Activated CD8-positive, alpha-beta T cell treated with anti-CD3 and anti-CD28 coated beads for 36 hours (primary cell): Measurements from ENCODE around the gene HNRNPM. TPM values are rescaled to one million over a fixed set of nuclear protein-coding genes. Genes with fewer than 3 reads are reported as not detected.
A peak's percentile ranks its signal among the peaks of the same experiment; 100 is the strongest.

ENCODE experiments used
- ATAC-seq: fragments of 200-7000 bp; cut with Tn5 transposase; one replicate; pipeline ENCODE4 v1.10.0; 2021; ENCODE audit warnings: mild to moderate bottlenecking, moderate library complexity
- CTCF ChIA-PET: fragments of 350-600 bp; sonication (Branson Sonifier 250); formaldehyde crosslinking; loops from one replicate; lab custom pipeline; 2021; ENCODE audit warnings: antibody characterized with exemption; lab: Charles Lee
- POLR2A ChIA-PET: fragments of 350-600 bp; sonication (Branson Sonifier 250); formaldehyde crosslinking; loops from one replicate; lab custom pipeline; 2021; ENCODE audit warnings: antibody characterized with exemption; lab: Charles Lee
- DNase-seq: peaks from one replicate; pipeline ENCODE4 v3.0.0-alpha.2; 2020
- H3K27ac Mint-ChIP-seq: one replicate; pipeline ENCODE4 v1.8.0; 2021; ENCODE audit warnings: mild to moderate bottlenecking, mixed read lengths
- H3K27me3 Mint-ChIP-seq: one replicate; pipeline ENCODE4 v1.8.0; 2021; ENCODE audit warnings: mixed read lengths
- H3K36me3 Mint-ChIP-seq: one replicate; pipeline ENCODE4 v1.8.0; 2021; ENCODE audit warnings: low read depth, mixed read lengths
- H3K4me1 Mint-ChIP-seq: one replicate; pipeline ENCODE4 v1.8.0; 2021; ENCODE audit warnings: low read depth, mixed read lengths
- H3K4me3 Mint-ChIP-seq: one replicate; pipeline ENCODE4 v1.8.0; 2021; ENCODE audit warnings: mild to moderate bottlenecking, moderate library complexity, mixed read lengths
- H3K9me3 Mint-ChIP-seq: one replicate; pipeline ENCODE4 v1.8.0; 2021; ENCODE audit warnings: mixed read lengths
- intact Hi-C: fragments of 100-400 bp; cut with micrococcal nuclease; formaldehyde crosslinking; loops from one replicate; pipeline ENCODE4 v1.10.0; 2022
- total RNA-seq, 2 experiments: library from RNA; stranded (reverse); gene quantifications; one replicate each; pipeline ENCODE4 v1.2.3, GENCODE V29; 2021
- TF ChIP-seq, protein P1 (sequence below): fragments of 200-600 bp; IDR thresholded peaks from one replicate; pipeline ENCODE4 v1.8.0; 2022; ENCODE audit warnings: antibody characterized with exemption, mild to moderate bottlenecking

The HNRNPM gene
- total RNA-seq, 2 experiments from 2014 or later, result 242 to 254 TPM

DNA sequence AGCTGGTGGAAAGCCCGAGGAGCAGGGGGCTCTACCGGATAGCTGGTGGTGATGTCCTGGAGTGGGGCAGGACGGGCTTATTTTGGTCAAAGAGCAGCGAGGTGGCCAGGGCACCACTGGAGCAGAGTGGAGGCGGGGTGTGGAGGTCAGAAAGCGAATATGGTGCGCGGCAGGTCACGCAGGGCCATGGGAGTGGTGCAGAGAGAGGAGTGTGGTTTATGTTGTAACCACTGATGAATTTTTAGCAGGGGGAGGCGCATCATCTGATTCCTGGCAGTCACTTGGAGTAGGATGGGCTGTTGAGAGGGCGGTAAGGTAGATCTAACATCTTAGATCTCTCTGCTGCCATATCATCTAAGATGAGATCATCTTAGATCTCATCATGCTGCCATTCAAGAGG, 70.5 kb downstream of the HNRNPM start:
- peaks cover 5% of the 10 kb centered on the region for H3K36me3 Mint-ChIP-seq
- POLR2A ChIA-PET, result interaction anchor here (0.8 to 3.0 kb wide), 7 partner anchors 9 to 192 kb away, joined by 3 to 24 read pairs (median 3); partner anchors contain the start of genes HNRNPM and MYO1F
- H3K27ac Mint-ChIP-seq, result peak overlapping the region; percentile 99
- no peaks in the 10 kb centered on the region for H3K9me3 Mint-ChIP-seq
- TF ChIP-seq, protein P1, sequence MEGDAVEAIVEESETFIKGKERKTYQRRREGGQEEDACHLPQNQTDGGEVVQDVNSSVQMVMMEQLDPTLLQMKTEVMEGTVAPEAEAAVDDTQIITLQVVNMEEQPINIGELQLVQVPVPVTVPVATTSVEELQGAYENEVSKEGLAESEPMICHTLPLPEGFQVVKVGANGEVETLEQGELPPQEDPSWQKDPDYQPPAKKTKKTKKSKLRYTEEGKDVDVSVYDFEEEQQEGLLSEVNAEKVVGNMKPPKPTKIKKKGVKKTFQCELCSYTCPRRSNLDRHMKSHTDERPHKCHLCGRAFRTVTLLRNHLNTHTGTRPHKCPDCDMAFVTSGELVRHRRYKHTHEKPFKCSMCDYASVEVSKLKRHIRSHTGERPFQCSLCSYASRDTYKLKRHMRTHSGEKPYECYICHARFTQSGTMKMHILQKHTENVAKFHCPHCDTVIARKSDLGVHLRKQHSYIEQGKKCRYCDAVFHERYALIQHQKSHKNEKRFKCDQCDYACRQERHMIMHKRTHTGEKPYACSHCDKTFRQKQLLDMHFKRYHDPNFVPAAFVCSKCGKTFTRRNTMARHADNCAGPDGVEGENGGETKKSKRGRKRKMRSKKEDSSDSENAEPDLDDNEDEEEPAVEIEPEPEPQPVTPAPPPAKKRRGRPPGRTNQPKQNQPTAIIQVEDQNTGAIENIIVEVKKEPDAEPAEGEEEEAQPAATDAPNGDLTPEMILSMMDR, result no peak
- ATAC-seq (peak; percentile 32), DNase-seq (peak; percentile 78)
- peaks cover 41% of the 10 kb centered on the region for H3K4me1 Mint-ChIP-seq
- CTCF ChIA-PET, result interaction anchor here (1.1 to 10.2 kb wide), 4 partner anchors 10 to 64 kb away, joined by 3 to 117 read pairs (median 4); partner anchors contain the start of gene MYO1F
- H3K27me3 Mint-ChIP-seq, result no peaks in the 10 kb centered on the region
- H3K4me3 Mint-ChIP-seq, result peak overlapping the region; percentile 88
- intact Hi-C loops, result no loop called here

DNA sequence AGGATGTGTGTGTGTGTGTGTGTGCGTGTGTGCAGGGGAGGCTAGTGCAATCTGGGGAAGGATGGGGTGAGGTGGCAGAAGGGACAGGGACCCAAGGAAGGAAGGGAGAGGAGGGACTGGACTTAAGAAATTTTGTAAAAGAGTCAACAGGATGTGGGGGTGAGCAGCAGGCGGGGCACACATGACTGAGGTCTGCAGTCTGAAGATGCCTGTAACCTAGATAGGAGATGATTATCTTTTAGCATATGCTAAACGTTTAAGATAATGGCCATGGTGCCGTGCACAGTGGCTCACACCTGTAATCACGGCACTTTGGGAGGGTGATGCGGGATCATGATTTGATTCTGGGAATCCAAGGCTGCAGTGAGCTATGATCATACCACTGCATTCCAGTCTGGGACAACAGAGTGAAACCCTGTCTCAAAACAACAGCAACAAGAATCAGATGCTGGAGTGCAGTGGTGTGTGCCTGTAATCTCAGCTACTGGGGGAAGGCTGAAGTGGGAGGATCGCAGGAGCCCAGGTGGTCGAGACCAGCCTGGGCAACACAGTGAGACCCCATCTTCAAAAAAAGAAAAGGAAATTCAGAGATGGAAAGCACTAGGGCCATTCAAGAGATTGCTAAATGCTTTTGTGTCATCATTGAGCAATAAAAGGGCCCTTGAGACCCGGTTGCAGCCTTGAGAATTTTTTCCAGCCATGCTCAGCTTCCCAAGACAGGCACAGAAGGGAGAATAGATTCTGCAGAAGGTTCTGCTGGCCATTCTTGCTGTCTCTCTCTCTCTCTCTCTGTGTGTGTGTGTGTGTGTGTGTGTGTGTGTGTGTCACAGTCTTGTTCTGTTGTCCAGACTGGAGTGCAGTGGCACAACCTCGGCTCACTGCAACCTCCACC, 73.0 kb downstream of the HNRNPM start:
- intact Hi-C loops, result no loop called here
- Mint-ChIP-seq H3K27me3 (no peaks in the 10 kb centered on the region), H3K27ac (peak overlapping the region; percentile 93), H3K4me1 (peaks cover 33% of the 10 kb centered on the region), H3K9me3 (no peaks in the 10 kb centered on the region), H3K36me3 (no peaks in the 10 kb centered on the region), H3K4me3 (no peak overlapping the region)
- CTCF ChIA-PET, result interaction anchor here (1.0 to 10.2 kb wide), 2 partner anchors 51 to 61 kb away, joined by 3 to 117 read pairs; partner anchors contain the start of gene MYO1F
- ATAC-seq, result peak; percentile 4
- POLR2A ChIA-PET, result interaction anchor here (0.6 to 1.1 kb wide), 3 partner anchors 23 to 1204 kb away, joined by 3 to 4 read pairs (median 4); no protein-coding TSS in a partner anchor
- TF ChIP-seq, protein P1, result no peak
- peak; percentile 73 for DNase-seq

DNA sequence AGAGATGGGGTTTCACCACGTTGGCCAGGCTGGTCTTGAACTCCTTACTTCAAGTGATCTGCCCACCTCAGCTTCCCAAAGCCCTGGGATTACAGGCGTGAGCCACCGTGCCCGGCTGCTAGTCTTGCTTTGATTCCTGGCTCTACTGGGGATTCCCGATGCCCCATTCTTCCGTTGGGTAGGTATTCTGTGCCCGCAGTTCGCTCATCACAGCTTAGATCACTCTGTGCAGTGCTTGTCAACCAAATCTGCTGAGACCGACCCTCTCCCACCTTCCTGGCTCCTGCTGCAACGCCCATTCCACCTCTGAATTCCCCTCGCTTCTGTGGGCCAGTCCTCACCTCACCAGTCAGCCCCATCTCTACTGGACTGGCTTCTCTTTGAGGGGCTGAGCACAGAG, 73.8 kb downstream of the HNRNPM start:
- H3K9me3 Mint-ChIP-seq, result no peaks in the 10 kb centered on the region
- H3K27ac Mint-ChIP-seq, result peak overlapping the region; percentile 93
- ChIA-PET POLR2A (interaction anchor here (0.8 to 1.1 kb wide), 2 partner anchors 23 to 1203 kb away, joined by 4 read pairs; no protein-coding TSS in a partner anchor), CTCF (interaction anchor here (1.0 to 10.2 kb wide), 2 partner anchors 51 to 60 kb away, joined by 3 to 117 read pairs; partner anchors contain the start of gene MYO1F)
- DNase-seq (no peak), ATAC-seq (no peak)
- no peaks in the 10 kb centered on the region for H3K36me3 Mint-ChIP-seq
- H3K4me3 Mint-ChIP-seq, result no peak overlapping the region
- H3K27me3 Mint-ChIP-seq, result no peaks in the 10 kb centered on the region
- peaks cover 33% of the 10 kb centered on the region for H3K4me1 Mint-ChIP-seq
- TF ChIP-seq, protein P1, result no peak
- intact Hi-C loops, result no loop called here

DNA sequence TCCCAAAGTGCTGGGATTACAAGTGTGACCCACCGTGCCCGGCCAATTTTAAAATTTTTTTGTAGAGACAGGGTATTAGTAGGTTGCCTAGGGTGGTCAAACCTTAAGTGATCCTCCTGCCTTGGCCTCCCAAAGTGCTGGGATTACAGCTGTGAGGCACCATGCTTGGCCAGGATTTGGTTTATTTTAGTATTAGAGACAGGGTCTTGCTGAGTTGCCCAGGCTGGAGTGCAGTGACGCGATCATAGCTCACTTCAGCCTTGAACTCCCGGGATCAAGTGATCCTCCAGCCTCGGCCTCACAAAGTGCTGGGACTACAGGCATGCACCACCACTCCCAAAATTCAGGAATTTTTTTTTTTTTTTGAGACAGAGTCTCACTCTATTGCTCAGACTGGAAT, 74.6 kb downstream of the HNRNPM start:
- no peak for ATAC-seq
- ChIA-PET POLR2A (interaction anchor here (0.6 kb wide), 1 partner anchor 437 kb away, joined by 4 read pairs; no protein-coding TSS in a partner anchor), CTCF (interaction anchor here (10.2 kb wide), 1 partner anchor 60 kb away, joined by 117 read pairs; the partner anchor contains the start of gene MYO1F)
- Mint-ChIP-seq H3K36me3 (no peaks in the 10 kb centered on the region), H3K4me1 (peaks cover 31% of the 10 kb centered on the region), H3K9me3 (no peaks in the 10 kb centered on the region), H3K27ac (no peak overlapping the region), H3K27me3 (no peaks in the 10 kb centered on the region), H3K4me3 (no peak overlapping the region)
- intact Hi-C loops, result no loop called here
- DNase-seq, result no peak
- TF ChIP-seq, protein P1, result no peak
